H9 (cell line): ENCODE measurements around the gene BPIFA3. TPM values are rescaled to one million over a fixed set of nuclear protein-coding genes. Genes with fewer than 3 reads are reported as not detected.

ENCODE experiments used
- DNase-seq: peaks from one replicate; pipeline ENCODE4 v3.0.0-alpha.2; 2017
- H2AFZ ChIP-seq: one replicate; pipeline ENCODE4 v1.6.1; 2013; ENCODE audit warnings: mild to moderate bottlenecking, low read length, control low read depth, moderate library complexity
- H2AK5ac ChIP-seq: 2 replicates; pipeline ENCODE4 v1.6.1; 2013; ENCODE audit warnings: low read length, control low read depth, mixed read lengths; ENCODE audit not compliant: insufficient read length
- H2BK120ac ChIP-seq: one replicate; pipeline ENCODE4 v1.6.1; 2013; ENCODE audit warnings: low read depth, mild to moderate bottlenecking, low read length, control low read depth, inconsistent platforms; ENCODE audit not compliant: poor library complexity, severe bottlenecking
- H2BK12ac ChIP-seq: 2 replicates; pipeline ENCODE4 v1.6.1; 2013; ENCODE audit warnings: low read length, control low read depth, mixed read lengths, low read depth; ENCODE audit not compliant: insufficient read length
- H2BK15ac ChIP-seq: 2 replicates; pipeline ENCODE4 v1.6.1; 2013; ENCODE audit warnings: low read depth, low read length, control low read depth
- H2BK20ac ChIP-seq: one replicate; pipeline ENCODE4 v1.6.1; 2013; ENCODE audit warnings: low read depth, mild to moderate bottlenecking, low read length, control low read depth, inconsistent platforms; ENCODE audit not compliant: poor library complexity, severe bottlenecking
- H2BK5ac ChIP-seq: 2 replicates; pipeline ENCODE4 v1.6.1; 2013; ENCODE audit warnings: low read length, control low read depth, mixed read lengths; ENCODE audit not compliant: insufficient read length
- H3K14ac ChIP-seq: 2 replicates; pipeline ENCODE4 v1.6.1; 2013; ENCODE audit warnings: low read length, control low read depth; ENCODE audit not compliant: insufficient read depth
- H3K18ac ChIP-seq: 2 replicates; pipeline ENCODE4 v1.6.1; 2013; ENCODE audit warnings: low read depth, mild to moderate bottlenecking, mixed read lengths, low read length, control low read depth; ENCODE audit not compliant: insufficient read length
- H3K23ac ChIP-seq: 2 replicates; pipeline ENCODE4 v1.6.1; 2013; ENCODE audit warnings: low read length, control low read depth, mixed read lengths, low read depth; ENCODE audit not compliant: insufficient read length
- H3K23me2 ChIP-seq: 2 replicates; pipeline ENCODE4 v1.6.1; 2013; ENCODE audit warnings: low read depth, mild to moderate bottlenecking, mixed read lengths, low read length, control low read depth; ENCODE audit not compliant: insufficient read length, poor library complexity, severe bottlenecking
- H3K27ac ChIP-seq: 2 replicates; pipeline ENCODE4 v1.5.1; 2013; ENCODE audit warnings: low read length, control low read depth, mixed read lengths, low read depth; ENCODE audit not compliant: insufficient read length
- H3K27me3 ChIP-seq: 2 replicates; pipeline ENCODE4 v1.6.1; 2013; ENCODE audit warnings: low read length, control low read depth, inconsistent platforms; ENCODE audit not compliant: insufficient read depth
- H3K4ac ChIP-seq: 2 replicates; pipeline ENCODE4 v1.6.1; 2013; ENCODE audit warnings: low read depth, mild to moderate bottlenecking, control low read depth, inconsistent platforms, low read length, moderate library complexity
- H3K4me1 ChIP-seq: 2 replicates; pipeline ENCODE4 v1.6.1; 2013; ENCODE audit warnings: low read length, control low read depth, inconsistent platforms; ENCODE audit not compliant: insufficient read depth
- H3K4me2 ChIP-seq: 2 replicates; pipeline ENCODE4 v1.6.1; 2013; ENCODE audit warnings: low read length, control low read depth, mixed read lengths; ENCODE audit not compliant: insufficient read length, insufficient read depth
- H3K56ac ChIP-seq: 2 replicates; pipeline ENCODE4 v1.6.1; 2013; ENCODE audit warnings: low read depth, mild to moderate bottlenecking, mixed read lengths, low read length, control low read depth; ENCODE audit not compliant: insufficient read length
- H3K79me1 ChIP-seq: 2 replicates; pipeline ENCODE4 v1.6.1; 2013; ENCODE audit warnings: low read depth, mild to moderate bottlenecking, moderate library complexity, low read length, control low read depth, inconsistent platforms; ENCODE audit not compliant: insufficient read depth, poor library complexity, severe bottlenecking
- H3K79me2 ChIP-seq: 2 replicates; pipeline ENCODE4 v1.6.1; 2013; ENCODE audit warnings: low read length, control low read depth, inconsistent platforms; ENCODE audit not compliant: insufficient read depth
- H3K9ac ChIP-seq: 2 replicates; pipeline ENCODE4 v1.6.1; 2013; ENCODE audit warnings: low read length, control low read depth, mixed read lengths; ENCODE audit not compliant: insufficient read length; ENCODE audit errors: extremely low read depth
- H3K9me3 ChIP-seq: one replicate; pipeline ENCODE4 v1.6.1; 2013; ENCODE audit warnings: low read depth, low read length, inconsistent platforms; ENCODE audit not compliant: control insufficient read depth
- H3T11ph ChIP-seq: one replicate; pipeline ENCODE4 v1.6.1; 2013; ENCODE audit warnings: mild to moderate bottlenecking, low read length, control low read depth, inconsistent platforms
- H4K20me1 ChIP-seq: one replicate; pipeline ENCODE4 v1.6.1; 2013; ENCODE audit not compliant: control insufficient read depth, insufficient read length, insufficient read depth
- H4K5ac ChIP-seq: 2 replicates; pipeline ENCODE4 v1.6.1; 2013; ENCODE audit warnings: low read depth, mild to moderate bottlenecking, mixed read lengths, low read length, control low read depth; ENCODE audit not compliant: insufficient read length
- H4K8ac ChIP-seq: replicated peaks from 2 replicates; pipeline ENCODE4 v1.6.1; 2013; ENCODE audit warnings: low read length, control low read depth, mixed read lengths, low read depth; ENCODE audit not compliant: insufficient read length
- H4K91ac ChIP-seq: 2 replicates; pipeline ENCODE4 v1.6.1; 2013; ENCODE audit warnings: low read depth, mild to moderate bottlenecking, moderate library complexity, mixed read lengths, low read length, control low read depth; ENCODE audit not compliant: insufficient read length
- H3K27ac Mint-ChIP-seq, 3 experiments: 2 replicates in 2 of 3; 3 replicates in 1 of 3; pipeline ENCODE4 v1.8.0; 2020 to 2021; ENCODE audit warnings: mixed read lengths in 3 of 3, mild to moderate bottlenecking in 1 of 3, moderate library complexity in 1 of 3
- H3K27me3 Mint-ChIP-seq: 2 replicates; pipeline ENCODE4 v1.8.0; 2021; ENCODE audit warnings: low read depth, mild to moderate bottlenecking, moderate library complexity, mixed read lengths
- H3K36me3 Mint-ChIP-seq, 3 experiments: 2 replicates in 2 of 3; 3 replicates in 1 of 3; pipeline ENCODE4 v1.8.0; 2020 to 2021; ENCODE audit warnings: low read depth in 3 of 3, mixed read lengths in 3 of 3; ENCODE audit not compliant: insufficient read depth in 1 of 3
- H3K4me1 Mint-ChIP-seq, 2 experiments: 2 replicates each; pipeline ENCODE4 v1.8.0; 2020; ENCODE audit warnings: mixed read lengths in 2 of 2
- H3K4me3 Mint-ChIP-seq, 2 experiments: 2 replicates in 1 of 2; 3 replicates in 1 of 2; pipeline ENCODE4 v1.8.0; 2020 to 2021; ENCODE audit warnings: mild to moderate bottlenecking in 2 of 2, mixed read lengths in 2 of 2, moderate library complexity in 1 of 2
- H3K9me3 Mint-ChIP-seq, 2 experiments: 2 replicates in 1 of 2; 3 replicates in 1 of 2; pipeline ENCODE4 v1.8.0; 2020; ENCODE audit warnings: mild to moderate bottlenecking in 2 of 2, mixed read lengths in 2 of 2, moderate library complexity in 1 of 2
- CTCF ChIP-seq: fragments of 200-600 bp; sonication (generic); conservative IDR thresholded peaks from 3 replicates; pipeline ENCODE4 v1.8.0; 2021; ENCODE audit warnings: antibody characterized with exemption, mild to moderate bottlenecking
- WGBS: extraction: QIAGEN DNeasy Blood & Tissue Kit; methylation state at CpG from one replicate; pipeline ENCODE4 v1.1.7; 2013; ENCODE audit warnings: missing lambda C conversion rate, low lambda C conversion rate, mixed read lengths; ENCODE audit not compliant: insufficient read length; ENCODE audit errors: extremely low coverage; 5-methylcytosine and 5-hydroxymethylcytosine counted together
- total RNA-seq: library from RNA; stranded (reverse); gene quantifications from 2 replicates; pipeline ENCODE4 v1.2.1, GENCODE V29; 2021

BPIFA3 gene
- total RNA-seq, 1 experiment from 2014 or later, result not detected

DNA sequence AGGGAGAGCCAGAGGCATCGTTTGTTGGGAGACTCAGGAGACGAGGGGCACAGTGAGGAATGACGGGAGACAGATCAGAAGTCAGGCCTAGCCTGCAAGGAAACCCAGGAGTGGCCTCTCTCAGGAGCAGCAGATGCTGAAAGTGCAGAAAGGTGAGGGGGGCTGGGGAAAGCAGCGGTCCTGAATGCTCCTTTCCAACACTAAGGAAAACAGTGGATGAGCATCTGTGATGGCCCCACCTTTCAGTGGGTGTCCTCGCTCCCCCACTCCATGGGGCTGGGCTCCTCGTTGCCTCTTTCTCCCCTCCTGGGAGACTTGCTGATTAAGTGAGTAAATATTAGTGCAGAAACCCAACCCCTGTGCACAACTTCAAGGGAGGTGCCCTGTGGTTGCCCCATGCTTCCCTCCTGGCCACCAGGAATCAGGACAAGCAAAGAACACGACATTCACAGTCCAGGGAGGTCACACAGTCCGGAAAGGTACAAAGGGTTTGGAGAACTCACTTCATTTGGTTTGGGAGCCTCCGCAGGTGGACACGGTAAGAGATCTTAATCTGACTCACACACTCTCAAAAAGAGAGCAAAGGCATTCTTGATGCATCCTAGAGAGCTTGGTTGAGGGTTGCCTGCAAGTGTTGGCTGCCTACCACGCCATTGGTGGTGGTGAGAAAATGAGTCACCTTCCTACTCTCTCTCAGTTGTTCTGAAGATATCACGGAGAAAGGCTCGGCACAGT, 56.1 kb downstream of the BPIFA3 start:
- Histone ChIP-seq H4K20me1 (peaks cover 2% of the 10 kb centered on the region), H3T11ph (no peak overlapping the region), H3K23ac (no peak overlapping the region), H4K5ac (no peak overlapping the region), H2BK12ac (no peak overlapping the region), H2AFZ (no peak overlapping the region), H3K18ac (no peak overlapping the region), H3K4me2 (no peak overlapping the region), H3K23me2 (no peaks in the 10 kb centered on the region), H2BK120ac (no peak overlapping the region), H3K14ac (no peak overlapping the region), H3K56ac (no peak overlapping the region), H2AK5ac (no peak overlapping the region), H4K8ac (no peak overlapping the region), H3K79me1 (no peaks in the 10 kb centered on the region), H3K4ac (no peak overlapping the region), H2BK15ac (no peak overlapping the region), H2BK5ac (no peak overlapping the region), H3K79me2 (no peaks in the 10 kb centered on the region), H3K27me3 (no peaks in the 10 kb centered on the region), H3K9me3 (no peaks in the 10 kb centered on the region), H3K27ac (no peak overlapping the region), H3K9ac (no peak overlapping the region), H4K91ac (no peak overlapping the region), H2BK20ac (no peak overlapping the region), H3K4me1 (no peaks in the 10 kb centered on the region; the same call in 1 of the 2 replicates)
- Mint-ChIP-seq H3K27ac (no peak overlapping the region; a peak in 1 of 7 replicates), H3K9me3 (no peaks in the 10 kb centered on the region), H3K27me3 (peaks cover 16% of the 10 kb centered on the region), H3K4me1 (peaks cover 19 to 20% of the 10 kb centered on the region in 2 experiments), H3K4me3 (no peak overlapping the region), H3K36me3 (no peaks in the 10 kb centered on the region)
- no peak for DNase-seq
- TF ChIP-seq CTCF, result no peak
- WGBS, result no CpG with 5 or more reads among the region's 13 CpGs
